ENCODE data around the gene NCK1. TPM values are rescaled to one million over a fixed set of nuclear protein-coding genes. Genes with fewer than 3 reads are reported as not detected.

NCK1 gene
- total RNA-seq: 41.5 and 45.4 TPM in 2 replicates

GRCh38 chr3:136861890-136862616 lies at the start of gene NCK1:
TSS of gene NCK1 (plus strand) at chr3:136862208. CDS start at chr3:136928002, 65,794 bp downstream.
- intact Hi-C loops (cut with micrococcal nuclease): loop anchor here (1.0 to 2.0 kb wide), 8 partner anchors 23 to 666 kb away; partner anchors contain the start of genes MSL2, PCCB, SLC35G2 and STAG1

- intact Hi-C loops (cut with micrococcal nuclease): no loop called here
Observed at GRCh38 chr3:136817448-136817847, 44.6 kb upstream of the NCK1 start.

- intact Hi-C loops (cut with micrococcal nuclease): no loop called here
Observed at GRCh38 chr3:136818191-136818768, 43.7 kb upstream of the NCK1 start.

GRCh38 chr3:136818769-136819391 lies 43.1 kb upstream of the NCK1 start, which contains the start of gene SLC35G2:
TSS of gene SLC35G2 (plus strand) at chr3:136819126. CDS start at chr3:136854461, 35,335 bp downstream.
- intact Hi-C loops (cut with micrococcal nuclease): loop anchor here (1.0 kb wide), 1 partner anchor 43 kb away; the partner anchor contains the start of gene NCK1

- intact Hi-C loops (cut with micrococcal nuclease): loop anchor here (1.0 kb wide), 1 partner anchor 43 kb away; the partner anchor contains the start of gene NCK1
Observed at GRCh38 chr3:136819392-136819730, 42.6 kb upstream of the NCK1 start.

- intact Hi-C loops (cut with micrococcal nuclease): loop anchor here (1.0 kb wide), 1 partner anchor 42 kb away; the partner anchor contains the start of gene NCK1
Observed at GRCh38 chr3:136819731-136820679, 42.0 kb upstream of the NCK1 start.

GRCh38 chr3:136831461-136831860 lies 30.5 kb upstream of the NCK1 start:
- intact Hi-C loops (cut with micrococcal nuclease): no loop called here

- intact Hi-C loops (cut with micrococcal nuclease): no loop called here
Observed at GRCh38 chr3:136835089-136835812, 26.8 kb upstream of the NCK1 start.

- intact Hi-C loops (cut with micrococcal nuclease): no loop called here
Observed at GRCh38 chr3:136835813-136836510, 26.0 kb upstream of the NCK1 start.

- intact Hi-C loops (cut with micrococcal nuclease): no loop called here
Observed at GRCh38 chr3:136836511-136837156, 25.4 kb upstream of the NCK1 start.

GRCh38 chr3:136838641-136839555 lies 23.1 kb upstream of the NCK1 start:
- intact Hi-C loops (cut with micrococcal nuclease): loop anchor here (1.0 kb wide), 1 partner anchor 23 kb away; the partner anchor contains the start of gene NCK1

GRCh38 chr3:136839556-136839931 lies 22.5 kb upstream of the NCK1 start:
- intact Hi-C loops (cut with micrococcal nuclease): loop anchor here (1.0 kb wide), 1 partner anchor 23 kb away; the partner anchor contains the start of gene NCK1

GRCh38 chr3:136840252-136840651 lies 21.8 kb upstream of the NCK1 start:
- intact Hi-C loops (cut with micrococcal nuclease): no loop called here

GRCh38 chr3:136842294-136842693 lies 19.7 kb upstream of the NCK1 start:
- intact Hi-C loops (cut with micrococcal nuclease): no loop called here

- intact Hi-C loops (cut with micrococcal nuclease): no loop called here
Observed at GRCh38 chr3:136844724-136845123, 17.3 kb upstream of the NCK1 start.

GRCh38 chr3:136852180-136852579 lies 9.8 kb upstream of the NCK1 start:
- intact Hi-C loops (cut with micrococcal nuclease): no loop called here

GRCh38 chr3:136856665-136857064 lies 5.3 kb upstream of the NCK1 start:
- intact Hi-C loops (cut with micrococcal nuclease): no loop called here

- intact Hi-C loops (cut with micrococcal nuclease): no loop called here
Observed at GRCh38 chr3:136858381-136858780, 3.6 kb upstream of the NCK1 start.

Measured in T-helper 2 cell treated with Interferon-gamma antibody and Interleukin-4, amounts not matched to agents 100 ng/mL and 5 ng/mL, for 36 hours (primary cell).